ENCODE data around the gene GNGT2.
"Not testable (repeated sequence)": the region's sequence is repeated elsewhere in the genome, so short reads cannot be mapped to it uniquely, and the experiment has no call there.

Gene GNGT2

DNA sequence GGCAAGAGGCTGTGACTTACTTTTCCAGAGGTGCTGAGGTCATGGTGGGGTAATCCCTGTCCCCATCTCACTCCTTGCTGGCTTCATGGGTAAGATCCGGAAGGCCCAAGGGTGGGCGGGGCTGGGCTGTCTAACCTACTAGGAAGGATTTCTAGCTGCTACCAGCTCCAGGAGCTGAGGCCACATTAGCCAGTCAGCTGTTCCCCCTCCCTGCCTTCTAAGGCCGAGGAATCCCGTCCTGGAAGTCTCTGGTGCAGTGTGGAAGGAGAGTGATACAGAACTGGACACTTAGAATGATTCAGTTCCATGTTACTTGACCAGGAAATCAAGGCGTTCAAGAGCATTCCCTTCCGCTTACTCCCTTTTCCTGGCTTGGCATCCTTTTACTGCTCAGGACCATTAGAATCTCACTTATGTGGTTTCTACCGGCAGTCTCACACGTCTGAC lies 8.9 kb downstream of the GNGT2 start:
- DNase-seq = no peak

DNA sequence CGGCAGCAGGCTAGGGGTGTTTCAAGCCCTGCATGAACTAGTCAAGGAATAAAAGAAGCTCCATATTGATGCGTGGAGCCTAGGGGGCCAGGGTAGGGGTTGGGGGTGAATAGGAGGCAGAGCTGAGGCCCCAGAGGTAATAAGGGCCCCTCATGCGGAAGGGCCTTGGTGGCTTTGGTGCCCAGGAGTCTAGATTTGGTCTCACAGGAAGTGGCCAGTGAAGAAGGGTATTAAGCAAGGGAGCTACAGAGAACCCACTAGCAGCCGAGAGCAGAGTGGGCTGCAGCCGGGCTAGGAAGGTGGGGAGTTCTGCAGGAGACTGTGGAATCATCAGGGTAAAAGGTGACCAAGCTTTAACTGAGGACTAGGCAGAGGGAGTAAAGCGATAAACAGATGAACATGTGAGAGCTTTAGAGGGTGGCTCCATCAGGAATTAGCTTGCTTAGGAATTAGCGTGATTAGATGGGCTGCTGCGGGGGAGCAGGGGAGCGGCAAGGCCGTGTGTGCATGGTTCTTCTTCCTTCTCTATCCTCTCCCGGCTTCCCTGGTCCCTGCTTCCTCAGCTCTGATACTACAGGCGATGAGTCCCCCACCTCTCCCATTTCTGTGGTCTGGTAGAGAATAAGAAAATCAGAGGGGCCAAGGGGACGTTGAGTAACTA lies 9.8 kb downstream of the GNGT2 start:
- DNase-seq = no peak

DNA sequence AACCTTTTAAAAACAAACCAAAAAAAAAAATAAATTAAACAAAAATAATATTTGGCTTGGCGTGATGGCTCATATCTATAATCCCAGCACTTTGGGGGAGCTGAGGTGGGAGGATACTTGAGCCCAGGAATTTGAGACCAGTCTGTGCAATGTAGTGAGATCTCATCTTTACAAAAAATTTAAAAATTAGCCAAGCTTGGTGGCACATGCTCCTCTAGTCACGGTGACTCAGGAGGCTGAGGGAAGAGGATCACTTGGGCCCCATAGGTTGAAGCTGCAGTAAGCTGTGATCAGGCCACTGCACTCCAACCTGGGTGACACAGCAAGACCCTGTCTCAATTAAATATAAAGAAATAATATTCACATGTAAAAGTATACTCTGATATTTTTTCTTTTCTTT lies 12.2 kb downstream of the GNGT2 start:
- no peak for DNase-seq

DNA sequence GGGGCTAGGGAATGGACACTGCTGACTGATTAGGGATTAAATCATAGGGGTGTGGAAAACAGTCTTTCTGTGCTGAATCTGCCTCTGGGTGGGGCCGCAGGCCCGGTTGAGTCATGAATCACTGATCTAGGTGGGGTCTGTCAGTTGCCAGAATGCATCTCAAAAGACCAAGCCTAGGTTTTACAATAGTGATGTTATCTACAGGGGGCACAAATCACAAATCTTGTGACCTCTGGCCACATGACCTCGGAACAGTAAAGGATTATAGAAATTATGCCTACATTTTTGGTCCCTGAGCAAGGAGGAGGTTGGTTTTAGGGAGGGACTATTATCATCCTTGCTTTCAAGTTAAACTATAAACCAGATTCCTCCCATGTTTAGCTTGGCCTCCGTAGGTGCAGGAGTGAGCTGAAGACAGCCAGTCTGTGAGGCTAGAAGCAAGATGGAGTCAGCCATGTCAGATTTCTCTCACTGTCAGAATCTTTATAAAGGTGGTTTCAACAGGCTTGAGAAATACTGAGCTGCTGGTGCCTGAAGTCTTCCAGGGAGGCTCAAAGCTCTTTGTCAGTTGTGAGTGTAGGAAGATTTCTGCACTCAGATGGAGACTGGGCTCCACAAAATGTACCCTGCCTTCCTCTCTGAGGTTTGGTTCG lies 12.9 kb downstream of the GNGT2 start:
- DNase-seq = no peak

DNA sequence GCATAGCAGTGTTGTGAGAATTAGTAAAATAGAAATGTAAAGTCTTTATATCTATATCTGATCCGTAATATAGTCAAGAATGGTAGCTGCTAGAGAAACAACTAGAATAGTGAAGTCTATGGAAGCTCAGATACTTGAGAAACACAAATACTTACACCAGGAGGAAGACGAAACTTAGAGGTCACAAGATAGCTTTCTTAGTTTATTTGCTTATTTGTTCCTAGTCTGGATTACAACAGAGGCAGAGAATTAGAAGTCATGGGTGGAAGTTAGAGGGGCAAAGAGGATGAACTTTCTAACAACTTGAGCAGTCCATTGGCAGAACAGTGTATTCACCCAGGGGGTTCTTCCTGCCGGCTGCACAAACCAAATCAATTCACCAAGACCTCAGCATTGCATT lies 13.9 kb downstream of the GNGT2 start:
- no peak for DNase-seq

DNA sequence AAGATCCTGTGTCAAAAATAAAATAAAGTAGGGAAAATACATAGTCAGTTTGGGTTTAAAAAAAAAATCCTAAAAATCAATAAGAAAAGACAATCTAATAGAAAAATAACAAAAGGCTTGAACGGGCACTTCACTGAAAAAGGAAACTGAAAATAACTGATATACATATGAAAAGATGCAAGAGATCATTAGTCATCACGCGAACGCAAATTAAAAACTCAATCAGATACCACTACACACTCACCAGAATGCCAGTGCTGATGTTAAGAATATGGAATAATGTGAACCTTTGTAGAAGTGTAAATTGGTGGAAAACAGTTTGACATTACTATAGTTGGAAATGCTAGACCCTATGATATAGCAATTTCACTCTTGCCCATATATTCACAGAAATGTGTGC lies 14.6 kb downstream of the GNGT2 start:
- no peak for DNase-seq

DNA sequence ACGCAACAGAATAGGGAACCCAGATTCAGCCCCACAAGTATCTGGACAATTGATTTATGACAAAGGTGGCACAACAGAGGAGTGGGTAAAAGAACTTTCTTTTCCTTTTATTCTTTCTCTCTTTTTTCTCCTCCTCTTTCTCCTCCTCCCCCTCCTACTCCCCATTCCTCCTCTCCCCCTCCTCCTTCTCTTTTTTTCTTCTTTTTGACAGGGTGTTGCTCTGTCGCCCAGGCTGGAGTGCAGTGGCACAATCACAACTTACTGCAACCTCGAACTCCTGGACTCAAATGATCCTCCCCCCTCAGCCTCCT lies 16.1 kb downstream of the GNGT2 start:
- no peak for DNase-seq

DNA sequence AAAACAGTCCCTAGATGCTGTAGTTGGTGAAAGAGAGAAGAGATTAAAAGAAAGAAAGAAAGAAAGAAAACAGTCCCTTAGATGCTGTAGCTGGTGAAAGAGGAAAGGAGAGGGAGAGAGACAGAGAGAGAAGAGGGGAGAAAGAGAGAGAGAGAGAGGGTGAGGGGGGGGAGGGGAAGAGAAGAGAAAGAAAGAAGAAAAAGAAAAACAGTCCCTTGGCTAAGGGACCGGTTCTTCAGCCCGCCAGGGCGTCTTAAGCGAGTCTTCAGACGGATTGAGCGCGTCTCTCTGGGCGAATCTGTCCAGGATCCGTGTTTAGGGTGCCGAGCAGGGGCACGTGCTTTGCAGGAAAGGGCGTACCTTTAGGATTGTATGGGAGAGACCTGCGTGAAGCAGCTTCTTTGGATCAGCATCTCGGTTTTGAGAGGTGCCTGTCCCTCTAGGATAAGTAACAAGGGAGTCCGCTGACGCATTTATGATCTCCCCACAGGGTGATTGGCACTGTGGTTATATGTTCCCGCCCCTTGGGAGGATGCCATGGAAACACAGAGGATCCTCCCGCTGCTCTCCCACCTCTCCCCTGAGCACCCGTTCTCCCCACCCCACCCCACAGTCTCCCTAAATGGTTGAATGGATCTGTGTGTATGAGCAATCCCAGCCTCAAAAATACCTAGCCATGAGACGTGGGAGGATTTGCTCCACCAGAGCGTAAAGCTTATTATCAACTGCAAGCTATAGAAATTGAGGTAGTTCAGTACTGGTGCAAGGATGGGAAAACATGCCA lies 16.7 kb downstream of the GNGT2 start:
- DNase-seq = no peak

DNA sequence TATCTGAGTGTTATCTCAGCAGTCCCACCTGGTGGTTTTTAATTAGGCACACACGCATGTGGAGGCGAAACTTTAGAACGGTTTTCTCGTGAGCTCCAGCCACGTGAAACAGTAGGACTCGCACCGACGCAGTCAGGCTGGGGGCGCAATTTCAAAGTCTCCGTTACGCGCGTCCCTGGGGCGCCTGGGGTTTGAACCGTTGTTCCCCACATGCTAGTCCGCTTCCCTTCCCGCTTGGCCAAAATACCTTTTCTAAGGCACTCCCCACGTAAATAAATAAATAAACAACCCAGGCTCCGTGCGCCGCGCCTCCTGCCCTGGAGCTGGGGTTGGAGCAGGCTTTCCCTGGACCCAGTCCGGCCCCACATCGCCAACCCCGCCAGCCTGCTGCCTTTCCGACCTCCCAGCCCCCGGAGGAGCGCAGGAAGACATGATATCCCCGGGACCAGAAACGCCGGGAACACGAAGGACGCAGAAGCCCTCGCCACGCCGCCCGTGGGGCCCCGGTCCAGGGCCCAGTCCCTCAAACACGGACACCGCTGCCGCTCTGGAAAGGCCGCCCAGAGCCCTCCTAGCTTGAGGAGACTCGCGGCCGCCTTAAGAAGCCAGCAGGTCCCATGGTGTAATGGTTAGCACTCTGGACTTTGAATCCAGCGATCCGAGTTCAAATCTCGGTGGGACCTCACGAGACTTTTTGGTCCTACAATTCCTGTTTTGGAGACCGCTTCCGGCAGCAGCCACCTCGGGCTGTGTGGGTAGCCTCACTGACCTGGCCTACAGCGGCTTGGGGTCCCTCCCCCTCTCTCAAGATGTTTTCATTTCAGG lies 18.2 kb downstream of the GNGT2 start:
- no peak for DNase-seq

DNA sequence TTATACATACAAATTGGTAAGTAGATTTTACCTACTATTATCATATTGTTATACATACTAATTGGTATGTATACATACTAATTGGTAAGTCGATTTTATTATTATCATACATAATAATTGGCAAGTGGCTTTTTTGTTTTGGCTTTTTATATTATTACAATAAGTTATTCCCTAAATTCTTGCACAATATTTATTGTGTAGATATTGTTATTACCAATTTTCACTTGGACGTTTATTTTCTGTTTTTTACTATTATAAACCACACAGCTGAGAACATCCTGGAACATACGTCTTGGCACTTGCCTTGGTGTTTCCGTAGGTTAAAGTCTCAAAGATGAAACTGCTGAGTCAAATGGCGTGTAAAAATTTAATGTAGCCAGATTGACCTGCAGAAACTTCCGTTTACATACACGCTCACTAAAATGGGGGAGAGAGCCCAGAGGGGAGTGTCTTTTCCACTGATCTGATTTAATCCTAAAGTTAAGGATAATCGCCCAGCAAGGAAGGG lies 18.9 kb downstream of the GNGT2 start:
- no peak for DNase-seq

DNA sequence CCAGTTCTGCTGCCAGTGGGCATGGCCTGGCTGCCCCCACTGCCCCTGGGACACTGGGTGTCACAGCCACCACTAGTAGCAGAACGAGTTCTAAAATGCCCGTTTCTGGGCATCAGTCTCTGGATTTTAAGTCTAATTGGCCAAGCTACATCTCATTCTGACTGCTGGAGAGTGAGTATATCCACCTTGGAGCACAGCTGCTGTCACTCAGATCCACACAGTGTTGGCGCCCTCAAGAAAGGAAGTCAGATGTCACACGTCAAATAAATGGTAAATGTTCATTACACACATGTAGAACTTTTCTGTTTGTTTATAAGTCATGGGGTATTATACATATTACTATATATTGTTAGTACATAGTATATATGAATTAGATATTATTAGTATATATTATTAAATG lies 19.4 kb downstream of the GNGT2 start:
- no peak for DNase-seq

DNA sequence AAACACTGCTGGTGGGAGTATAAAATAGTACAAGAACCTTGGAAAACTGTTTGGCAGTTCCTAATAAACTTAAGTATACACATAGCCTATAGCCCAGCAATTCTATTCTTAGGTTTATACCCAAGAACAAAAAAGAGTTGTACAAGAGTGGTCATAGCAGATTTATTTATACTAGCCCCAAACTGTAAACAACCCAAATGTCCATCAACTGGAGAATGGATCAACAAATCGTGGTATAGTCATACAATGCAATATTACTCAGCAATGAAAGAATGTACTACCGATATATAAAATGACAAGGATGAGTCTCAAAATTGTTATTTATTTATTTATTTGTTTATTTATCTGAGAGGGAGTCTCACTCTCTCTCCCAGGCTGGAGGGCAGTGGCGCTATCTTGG lies 23.1 kb downstream of the GNGT2 start:
- no peak for DNase-seq

DNA sequence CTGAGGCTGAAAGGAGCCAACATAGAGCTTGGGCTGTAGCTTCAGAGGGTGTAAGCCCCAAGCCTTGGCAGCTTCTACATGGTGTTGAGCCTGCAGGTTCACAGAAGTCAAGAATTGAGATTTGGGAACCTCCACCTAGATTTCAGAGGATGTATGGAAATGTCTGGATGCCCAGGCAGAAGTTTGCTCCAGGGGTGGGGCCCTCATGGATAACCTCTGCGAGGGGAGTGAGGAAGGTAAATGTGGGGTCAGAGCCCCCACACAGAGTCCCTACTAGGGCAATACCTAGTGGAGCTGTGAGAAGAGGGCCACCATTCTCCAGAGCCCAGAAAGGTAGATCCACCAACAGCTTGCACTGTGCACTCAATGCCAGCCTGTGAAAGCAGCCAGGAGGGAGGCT lies 25.0 kb downstream of the GNGT2 start:
- not testable (repeated sequence) for DNase-seq

DNA sequence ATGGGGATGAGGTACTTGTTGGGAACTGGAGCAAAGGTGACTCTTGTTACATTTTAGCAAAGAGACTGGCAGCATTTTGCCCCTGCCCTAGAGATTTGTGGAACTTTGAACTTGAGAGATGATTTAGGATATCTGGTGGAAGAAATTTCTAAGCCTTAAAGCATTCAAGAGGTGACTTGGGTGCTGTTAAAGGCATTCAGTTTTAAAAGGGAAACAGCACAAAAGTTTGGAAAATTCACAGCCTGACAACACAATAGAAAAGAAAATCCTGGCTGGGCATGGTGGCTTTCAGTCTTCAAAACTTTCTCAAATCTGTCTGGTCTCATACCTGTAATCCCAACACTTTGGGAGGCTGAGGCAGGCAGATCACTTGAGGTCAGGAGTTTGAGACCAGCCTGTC lies 25.9 kb downstream of the GNGT2 start:
- DNase-seq = not testable (repeated sequence)

DNA sequence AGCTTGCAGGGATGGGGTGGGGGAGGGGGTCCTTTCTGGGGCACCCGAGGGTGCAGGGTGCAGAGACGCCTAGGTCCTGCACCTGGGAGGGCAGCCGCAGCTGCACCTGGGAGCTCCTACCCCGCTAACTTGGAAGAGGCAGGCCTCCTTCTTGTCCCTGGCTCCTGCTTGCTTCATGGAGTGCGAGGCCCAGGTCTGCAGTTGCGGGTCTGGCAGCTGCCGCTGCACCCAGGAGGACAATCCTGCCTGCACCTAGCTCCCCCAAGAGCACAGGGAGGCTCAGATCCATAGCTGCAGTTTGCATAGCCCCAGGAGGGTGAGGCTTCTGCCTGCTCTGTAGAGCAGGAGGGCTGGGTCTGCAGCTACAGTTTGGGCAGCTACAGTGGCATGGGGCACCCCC lies 26.6 kb downstream of the GNGT2 start:
- no peak for DNase-seq

DNA sequence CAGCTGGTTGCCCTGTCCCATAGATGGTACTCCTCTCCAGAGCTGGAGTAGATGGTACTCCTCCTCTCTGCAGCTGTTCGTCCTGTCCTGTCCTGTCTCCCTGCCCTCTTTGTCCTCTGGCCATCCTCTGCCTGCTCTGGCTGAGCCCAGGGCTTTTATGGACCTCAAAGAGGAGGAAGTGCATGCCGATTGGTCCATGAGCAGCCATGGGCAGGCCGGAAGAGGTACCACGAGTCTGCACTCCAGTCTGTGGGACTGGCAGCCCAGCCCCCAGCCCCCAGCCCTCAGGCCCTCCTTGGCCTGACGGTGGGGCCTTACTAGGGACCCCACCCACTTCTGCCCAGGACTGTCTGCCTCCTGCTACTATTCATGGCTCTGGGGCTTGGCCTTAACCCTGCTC lies 27.0 kb downstream of the GNGT2 start:
- no peak for DNase-seq

DNA sequence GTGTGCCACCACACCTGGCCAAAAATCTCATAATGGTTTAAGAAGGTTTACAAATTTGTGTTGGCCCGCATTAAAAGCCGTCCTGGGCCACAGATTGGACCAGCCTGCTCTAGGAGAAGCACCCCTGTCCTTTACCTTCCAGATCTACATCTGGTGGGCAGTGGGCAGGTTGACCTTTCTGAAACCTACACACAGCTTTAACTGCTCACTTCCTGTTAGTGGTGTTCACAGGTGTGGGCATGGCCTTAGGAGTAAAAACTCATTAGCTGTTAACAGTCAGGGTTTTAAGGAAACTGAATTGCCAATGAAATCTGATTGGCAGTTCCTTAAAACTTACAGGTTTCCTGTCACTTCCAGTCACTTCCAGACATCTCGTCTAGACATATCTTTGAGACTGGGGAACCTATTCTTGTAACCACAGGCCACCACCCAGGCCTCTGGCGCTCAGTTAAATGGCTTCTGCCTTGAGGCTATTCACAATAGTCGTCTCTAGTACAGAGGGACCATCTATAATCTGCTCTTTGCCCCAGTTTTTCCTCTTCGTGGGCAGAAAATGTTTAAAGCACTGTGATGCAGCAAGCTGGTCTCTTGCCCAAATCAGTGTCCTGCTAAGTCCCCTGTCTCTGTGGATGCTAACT lies 29.3 kb downstream of the GNGT2 start:
- DNase-seq = no peak

DNA sequence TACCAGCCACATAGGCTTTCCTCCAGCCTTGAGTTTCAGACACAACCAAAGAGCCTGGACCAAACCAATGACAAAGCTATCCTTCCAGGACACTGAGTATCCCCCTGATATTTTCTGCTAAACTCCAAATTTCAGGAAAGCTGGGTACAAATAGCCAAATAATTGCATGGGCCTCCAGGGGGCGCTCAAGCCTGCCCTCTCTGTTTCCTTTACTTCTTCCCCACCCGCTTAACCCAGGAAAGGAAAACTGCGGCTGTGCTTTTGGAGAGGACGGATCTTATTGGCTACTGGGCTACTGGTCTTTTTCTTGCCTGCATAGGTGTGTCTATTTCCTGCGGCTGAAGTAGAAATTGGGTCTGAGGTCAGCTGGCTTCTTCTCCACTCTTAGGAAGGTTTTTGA lies 30.1 kb downstream of the GNGT2 start:
- DNase-seq = no peak

DNA sequence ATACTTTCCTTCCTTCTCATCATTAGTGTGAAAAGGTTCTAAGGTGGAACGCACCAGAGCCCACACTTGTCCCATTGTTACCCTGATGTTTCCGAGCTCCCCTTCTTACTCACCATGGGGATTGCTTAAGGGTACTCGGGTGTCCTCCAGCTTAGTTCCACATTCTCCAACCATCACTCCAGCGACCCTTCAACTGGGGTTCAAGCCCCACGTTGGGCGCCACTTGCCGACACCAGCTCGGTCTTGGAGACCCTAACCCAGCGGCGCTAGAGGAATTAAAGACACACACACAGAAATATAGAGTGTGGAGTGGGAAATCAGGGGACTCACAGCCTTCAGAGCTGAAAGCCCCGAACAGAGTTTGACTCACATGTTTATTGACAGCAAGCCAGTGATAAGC lies 34.4 kb downstream of the GNGT2 start:
- DNase-seq = not testable (repeated sequence)

DNA sequence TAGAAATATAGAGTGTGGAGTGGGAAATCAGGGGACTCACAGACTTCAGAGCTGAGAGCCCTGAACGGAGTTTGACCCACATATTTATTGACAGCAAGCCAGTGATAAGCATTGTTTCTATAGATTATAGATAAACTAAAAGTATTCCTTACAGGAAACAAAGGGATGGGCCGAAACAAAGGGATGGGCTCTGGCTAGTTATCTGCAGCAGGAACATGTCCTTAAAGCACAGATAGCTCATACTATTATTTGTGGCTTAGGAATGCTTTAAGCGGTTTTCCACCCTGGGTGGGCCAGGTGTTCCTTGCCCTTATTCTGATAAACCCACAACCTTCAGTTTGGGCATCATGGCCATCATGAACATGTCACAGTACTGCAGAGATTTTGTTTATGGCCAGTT lies 39.7 kb downstream of the GNGT2 start:
- not testable (repeated sequence) for DNase-seq

DNA sequence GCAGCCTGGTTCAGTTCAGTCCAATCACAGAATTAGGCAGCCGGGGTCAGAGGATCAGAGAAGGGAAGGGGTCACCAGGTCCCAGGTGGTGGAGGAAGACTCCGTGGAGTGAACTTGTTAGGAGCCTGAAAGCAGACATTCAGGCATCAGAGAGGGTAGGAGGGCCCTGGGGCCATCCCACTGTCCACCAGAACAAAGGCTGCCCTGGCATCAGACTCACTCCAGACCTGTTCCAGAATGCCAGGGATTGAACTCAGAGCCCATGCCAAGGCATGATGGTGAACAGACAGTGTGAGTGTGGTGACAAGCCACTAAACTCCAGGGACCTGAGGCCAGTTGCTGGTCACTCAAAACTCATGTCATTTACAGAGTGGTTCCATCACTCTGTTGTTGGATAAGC lies 40.2 kb downstream of the GNGT2 start:
- no peak for DNase-seq

DNA sequence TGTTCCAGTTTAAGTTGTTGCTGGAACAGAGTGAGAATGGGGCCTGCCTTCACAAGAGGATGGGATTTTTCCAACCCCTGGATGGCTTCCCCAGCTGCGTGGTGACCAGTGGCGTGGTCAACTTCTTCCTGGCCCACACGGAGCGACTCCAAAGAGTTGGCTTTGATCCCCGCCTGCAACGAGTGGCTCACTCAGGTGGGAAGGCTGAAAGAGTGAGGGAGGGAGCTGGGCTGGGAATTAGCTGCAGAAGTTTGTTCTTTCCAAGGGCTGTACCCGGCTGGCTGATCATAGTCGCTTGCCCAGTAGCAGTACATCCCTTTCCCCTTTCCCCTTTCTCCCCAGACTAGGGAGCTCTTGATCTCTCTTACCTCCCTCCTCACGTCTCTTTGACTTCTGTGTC lies 41.7 kb downstream of the GNGT2 start:
- DNase-seq = no peak

DNA sequence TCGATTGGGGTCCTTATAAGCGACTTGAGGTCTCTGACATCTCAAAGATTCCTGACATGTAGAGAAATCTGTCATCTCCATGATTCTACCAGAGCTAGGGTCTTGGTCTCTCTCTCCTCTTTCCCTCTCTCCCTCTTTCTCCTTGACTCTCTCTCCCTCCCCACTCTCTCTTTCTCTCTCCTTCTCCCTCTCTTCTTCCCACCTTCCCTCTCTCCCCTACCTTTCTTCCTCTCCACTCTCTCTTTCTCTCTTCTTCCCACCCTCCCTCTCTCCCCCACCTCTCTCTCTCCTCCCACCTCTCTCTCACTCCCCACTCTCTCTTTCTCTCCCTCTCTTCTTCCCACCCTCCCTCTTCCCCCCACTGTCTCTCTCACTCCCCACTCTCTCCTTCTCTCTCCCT lies 45.2 kb downstream of the GNGT2 start:
- no peak for DNase-seq
